Right lobe of liver (tissue), 6 donors: ENCODE data around the gene SCN4B. TPM values are rescaled to one million over a fixed set of nuclear protein-coding genes. Genes with fewer than 3 reads are reported as not detected.

Experiments used
- ATAC-seq, 4 donors: fragments of 200-7000 bp; cut with Tn5 transposase; one replicate each; pipeline ENCODE4 v1.9.1; 2020; ENCODE audit warnings: mild to moderate bottlenecking in 4 of 4, moderate library complexity in 4 of 4
- DNase-seq, 3 donors: peaks; one replicate each; pipeline ENCODE4 v3.0.0-alpha.2; 2020
- H3K27ac ChIP-seq, 3 donors: fragments of 200-600 bp; one replicate each; pipeline ENCODE4 v1.8.0; 2022
- H3K27me3 ChIP-seq, 2 donors: fragments of 200-600 bp; one replicate each; pipeline ENCODE4 v1.8.0; 2022
- H3K36me3 ChIP-seq, 4 donors: fragments of 200-600 bp; sonication (generic) in 1 of 4; one replicate each; pipeline versions ENCODE4 v1.5.1 to v1.8.0; 2017 to 2022; ENCODE audit warnings: control low read depth in 1 of 4
- H3K4me1 ChIP-seq, 4 donors: fragments of 200-600 bp; sonication (generic) in 1 of 4; one replicate each; pipeline versions ENCODE4 v1.5.1 to v1.8.0; 2017 to 2022; ENCODE audit warnings: control low read depth in 1 of 4
- H3K4me3 ChIP-seq, 3 donors: fragments of 200-600 bp; one replicate each; pipeline ENCODE4 v1.8.0; 2022
- H3K9me3 ChIP-seq, 4 donors: fragments of 200-600 bp; sonication (generic) in 1 of 4; one replicate each; pipeline versions ENCODE4 v1.5.1 to v1.8.0; 2017 to 2022; ENCODE audit warnings: control low read depth in 1 of 4
- CTCF ChIP-seq, 4 donors: fragments of 200-600 bp in 3 of 4; fragments of 450-650 bp in 1 of 4; IDR thresholded peaks; one replicate each; pipeline versions ENCODE4 v1.5.1 to v1.8.0; 2016 to 2022; ENCODE audit warnings: antibody characterized with exemption in 4 of 4, mild to moderate bottlenecking in 2 of 4
- POLR2A ChIP-seq: fragments of 450-650 bp; IDR thresholded peaks from one replicate; pipeline ENCODE4 v1.6.1; 2017; ENCODE audit warnings: antibody characterized with exemption, mild to moderate bottlenecking
- WGBS: methylation state at CpG from one replicate; pipeline ENCODE4 v1.1.6; 2018; ENCODE audit warnings: low coverage, low lambda C conversion rate; ENCODE audit not compliant: insufficient coverage; ENCODE audit errors: missing lambda C conversion rate; 5-methylcytosine and 5-hydroxymethylcytosine counted together
- intact Hi-C, 2 donors: fragments of 100-400 bp; cut with DNase I; formaldehyde crosslinking; loops; one replicate each; pipeline versions ENCODE4 v1.11.2 to v1.14.1; 2022
- total RNA-seq, 6 experiments: library from RNA; depleted of rRNA in 2 of 6; stranded (reverse); fragments of >200 nt in 2 of 6; fragmentation: NEBNext Ultra II Directional in 3 of 6; extraction: Animal tissue kit (Norgen Biotek cat#: 25700) in 3 of 6; gene quantifications; one replicate each; pipeline versions ENCODE4 v1.1.0 to v1.2.4, GENCODE V29; 2016 to 2023
- donor health status: DM: no; HTN: yes; CAD: no.
- donor health status: DM: no; HTN: no; CAD: no.
- donor health status: DM: no; HTN: no; CAD: no.
- donor health status: DM: no; HTN: yes; CAD: no.
- donor health status: DM: no; HTN: yes; CAD: no.

The SCN4B gene
- total RNA-seq, 6 experiments from 2014 or later = 0.11 to 0.30 (median 0.23) TPM

- WGBS = 72% methylated on average over 3 of the region's 7 CpGs
- Histone ChIP-seq H3K36me3 (no peaks in the 10 kb centered on the region), H3K4me3 (no peak overlapping the region), H3K9me3 (no peaks in the 10 kb centered on the region), H3K27ac (no peak overlapping the region), H3K27me3 (no peaks in the 10 kb centered on the region), H3K4me1 (no peaks in the 10 kb centered on the region)
- TF ChIP-seq CTCF (IDR thresholded peaks at IDR 0.05) = no peak
- no peak for TF ChIP-seq POLR2A
- ATAC-seq (no peak), DNase-seq (no peak)
- intact Hi-C loops = no loop called here
Observed at GRCh38 chr11:118115048-118115447, 37.6 kb downstream of the SCN4B start.

- TF ChIP-seq POLR2A = no peak
- TF ChIP-seq CTCF (IDR thresholded peaks at IDR 0.05) = no peak
- Histone ChIP-seq H3K4me3 (no peak overlapping the region), H3K36me3 (no peaks in the 10 kb centered on the region), H3K9me3 (no peaks in the 10 kb centered on the region), H3K27ac (no peak overlapping the region), H3K27me3 (no peaks in the 10 kb centered on the region), H3K4me1 (no peaks in the 10 kb centered on the region)
- DNase-seq = no peak
- intact Hi-C loops = no loop called here
- peak in 1 of 4 donors; percentile 14 for ATAC-seq
- WGBS = 57% methylated on average over 1 of the region's 1 CpG
Observed at GRCh38 chr11:118114266-118114665, 38.4 kb downstream of the SCN4B start.

GRCh38 chr11:118112711-118113430, 39.8 kb downstream of the SCN4B start:
- no peak for ATAC-seq
- Histone ChIP-seq H3K4me1 (no peaks in the 10 kb centered on the region), H3K27me3 (no peaks in the 10 kb centered on the region), H3K4me3 (no peak overlapping the region), H3K27ac (no peak overlapping the region), H3K9me3 (no peaks in the 10 kb centered on the region), H3K36me3 (no peaks in the 10 kb centered on the region)
- TF ChIP-seq POLR2A (no peak), CTCF (IDR thresholded peaks at IDR 0.05) (no peak)
- intact Hi-C loops = no loop called here
- DNase-seq = no peak
- 83% methylated on average over 6 of the region's 11 CpGs for WGBS

GRCh38 chr11:118111744-118112035, 40.9 kb downstream of the SCN4B start:
- no peak for ATAC-seq
- Histone ChIP-seq H3K36me3 (no peaks in the 10 kb centered on the region), H3K4me1 (no peaks in the 10 kb centered on the region), H3K9me3 (no peaks in the 10 kb centered on the region), H3K4me3 (no peak overlapping the region), H3K27me3 (no peaks in the 10 kb centered on the region), H3K27ac (no peak overlapping the region)
- DNase-seq = no peak
- 71% methylated on average over 3 of the region's 6 CpGs for WGBS
- no peak for TF ChIP-seq CTCF (IDR thresholded peaks at IDR 0.05)
- TF ChIP-seq POLR2A = no peak
- intact Hi-C loops = no loop called here
